Measurements from ENCODE around the gene LUC7L2.
"Not testable (repeated sequence)": the region's sequence is repeated elsewhere in the genome, so short reads cannot be mapped to it uniquely, and the experiment has no call there.

LUC7L2 gene, protein sequence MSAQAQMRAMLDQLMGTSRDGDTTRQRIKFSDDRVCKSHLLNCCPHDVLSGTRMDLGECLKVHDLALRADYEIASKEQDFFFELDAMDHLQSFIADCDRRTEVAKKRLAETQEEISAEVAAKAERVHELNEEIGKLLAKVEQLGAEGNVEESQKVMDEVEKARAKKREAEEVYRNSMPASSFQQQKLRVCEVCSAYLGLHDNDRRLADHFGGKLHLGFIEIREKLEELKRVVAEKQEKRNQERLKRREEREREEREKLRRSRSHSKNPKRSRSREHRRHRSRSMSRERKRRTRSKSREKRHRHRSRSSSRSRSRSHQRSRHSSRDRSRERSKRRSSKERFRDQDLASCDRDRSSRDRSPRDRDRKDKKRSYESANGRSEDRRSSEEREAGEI

DNA sequence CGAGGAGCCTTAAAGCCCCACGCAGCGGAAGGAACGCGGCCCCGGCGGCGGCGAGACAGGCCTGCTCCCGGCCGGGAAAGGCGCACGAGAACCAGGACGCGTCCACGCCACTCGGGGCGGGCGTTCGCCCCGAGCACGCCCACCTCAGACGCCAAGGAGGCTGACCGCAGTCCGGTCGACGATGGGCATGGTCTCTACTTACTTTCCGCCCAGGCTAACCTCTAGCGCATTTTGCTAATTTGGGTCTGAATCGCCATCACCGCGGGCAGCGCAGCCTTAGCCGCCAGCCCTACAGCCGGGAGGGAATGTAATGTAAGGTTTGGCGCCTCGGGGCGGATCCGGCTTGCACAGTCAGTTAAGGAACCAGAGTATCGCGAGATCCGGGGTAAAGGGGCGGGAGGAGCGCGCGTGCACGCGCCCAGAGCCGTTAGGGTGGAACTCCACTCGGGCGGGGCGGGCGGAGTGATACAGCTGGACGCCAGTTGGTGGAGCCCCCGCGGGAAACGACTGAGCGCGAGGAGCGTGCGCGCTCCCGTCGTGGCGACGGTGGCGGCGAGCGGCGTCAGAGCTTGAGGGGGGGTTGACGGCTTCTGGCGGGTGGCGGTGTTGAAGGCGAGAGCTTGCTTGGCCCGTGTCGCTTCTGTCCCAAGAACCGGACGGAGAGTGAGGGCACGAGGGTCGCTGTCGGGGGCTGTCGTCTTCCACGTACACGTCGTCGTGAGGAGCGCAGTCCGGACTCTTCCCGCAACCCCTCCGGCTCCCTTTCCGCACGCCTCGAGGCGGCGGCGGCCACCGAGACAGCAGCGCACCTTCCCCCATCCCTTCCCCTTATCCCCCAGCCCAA is at the start of gene LUC7L2:
Gene LUC7L2 (plus strand): TSS at position 529 of the 844 bp plus-strand sequence. CDS start 368 bp downstream, outside the sequence.
- DNase-seq (ENCODE audit: low read depth in 3 of 3, low spot score in 1 of 3): peak; percentile 98 to 99 (median 99)

DNA sequence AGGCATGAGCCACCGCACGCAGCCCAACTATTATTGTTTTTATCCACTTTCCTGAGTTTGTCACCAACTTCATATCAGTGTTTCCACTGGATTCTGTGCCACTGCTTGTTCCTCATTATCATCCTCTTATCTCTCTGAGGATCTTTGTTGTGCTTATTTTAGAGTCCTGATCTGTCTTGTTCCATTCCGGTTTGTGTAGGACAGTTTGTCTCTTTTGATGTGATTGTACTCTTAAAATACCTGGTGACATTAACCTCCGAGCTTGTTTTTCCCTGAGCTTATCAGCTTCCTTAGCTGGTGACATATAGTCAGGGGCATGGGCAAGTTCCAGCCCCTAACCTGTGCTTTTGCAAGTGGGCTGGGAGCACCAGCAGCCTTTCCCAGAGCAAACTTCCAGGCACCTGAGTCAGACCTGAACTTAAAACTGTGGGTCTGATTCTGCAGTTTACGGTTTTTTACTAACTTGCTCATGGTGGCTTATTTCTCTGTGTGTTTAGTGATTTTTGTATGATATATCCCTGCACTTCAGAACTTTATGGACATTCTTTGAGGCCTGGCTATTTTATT is 41.7 kb upstream of the LUC7L2 start:
- no peak for DNase-seq (ENCODE audit: low read depth in 3 of 3, low spot score in 1 of 3)

DNA sequence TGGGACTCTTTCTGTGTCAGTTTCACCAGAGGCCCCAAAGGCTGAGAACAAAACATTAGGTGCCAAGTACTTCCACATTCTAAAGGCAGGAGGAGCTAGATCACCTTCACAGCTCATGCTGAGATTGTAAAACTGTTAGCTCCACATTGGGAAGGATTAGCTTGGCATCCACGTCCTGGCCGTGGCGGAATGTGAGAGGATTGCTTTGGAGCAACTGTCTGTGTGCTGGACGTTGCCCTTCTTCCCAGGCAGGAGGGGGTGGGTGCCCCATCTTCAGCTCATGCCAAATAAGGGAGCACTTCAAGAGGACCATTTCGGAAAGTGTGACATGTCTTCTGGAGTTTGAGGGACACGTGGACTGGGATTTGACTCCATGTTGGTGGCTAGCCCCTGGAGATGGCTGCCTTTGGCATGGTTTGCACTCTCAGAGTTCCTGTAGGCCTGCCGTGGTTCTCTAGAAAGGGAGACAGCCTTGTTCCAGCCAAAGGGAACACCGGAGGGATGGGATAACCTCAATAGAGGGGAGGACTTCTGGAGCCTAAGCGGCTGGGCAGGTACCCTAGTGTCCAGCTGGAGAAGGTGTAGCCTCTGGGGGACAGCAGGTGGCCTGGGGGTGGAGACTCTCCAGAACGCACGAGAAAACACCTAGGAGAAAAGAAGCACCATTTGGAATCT is 38.5 kb upstream of the LUC7L2 start:
- DNase-seq (ENCODE audit: low read depth in 3 of 3, low spot score in 1 of 3): no peak

DNA sequence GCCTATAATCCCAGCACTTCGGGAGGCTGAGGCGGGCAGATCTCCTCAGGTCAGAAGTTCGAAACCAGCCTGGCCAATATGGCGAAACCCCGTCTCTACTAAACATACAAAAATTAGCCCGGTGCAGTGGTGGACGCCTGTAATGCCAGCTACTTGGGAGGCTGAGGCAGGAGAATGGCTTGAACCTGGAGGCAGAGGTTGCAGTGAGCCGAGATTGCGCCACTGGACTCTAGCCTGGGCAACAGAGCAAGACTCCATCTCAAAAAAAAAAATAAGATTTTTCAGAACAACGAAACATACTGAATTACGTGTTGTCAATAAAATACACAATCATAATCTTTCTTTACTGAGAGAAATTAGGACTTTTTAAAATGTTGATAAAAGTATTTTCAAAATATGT is 35.0 kb upstream of the LUC7L2 start:
- DNase-seq (ENCODE audit: low read depth in 3 of 3, low spot score in 1 of 3): not testable (repeated sequence)

DNA sequence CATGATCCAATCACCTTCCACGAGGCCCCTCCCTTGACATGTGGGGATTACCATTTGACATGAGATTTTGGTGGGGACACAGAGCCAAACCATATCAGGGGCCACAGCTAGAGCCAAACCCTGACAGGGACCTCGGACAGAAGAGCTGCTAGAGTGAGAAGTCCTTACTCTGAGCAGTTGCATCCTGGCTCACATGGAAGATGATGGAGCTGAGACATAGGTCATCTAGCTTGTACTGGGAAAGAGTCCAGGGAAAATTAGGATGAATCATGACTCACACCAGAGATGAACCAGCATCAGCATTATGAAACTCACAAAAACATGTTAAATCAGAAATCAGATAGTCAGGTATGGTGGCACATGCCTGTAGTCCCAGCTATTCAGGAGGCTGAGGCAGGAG is 31.3 kb upstream of the LUC7L2 start:
- no peak for DNase-seq (ENCODE audit: low read depth in 3 of 3, low spot score in 1 of 3)

DNA sequence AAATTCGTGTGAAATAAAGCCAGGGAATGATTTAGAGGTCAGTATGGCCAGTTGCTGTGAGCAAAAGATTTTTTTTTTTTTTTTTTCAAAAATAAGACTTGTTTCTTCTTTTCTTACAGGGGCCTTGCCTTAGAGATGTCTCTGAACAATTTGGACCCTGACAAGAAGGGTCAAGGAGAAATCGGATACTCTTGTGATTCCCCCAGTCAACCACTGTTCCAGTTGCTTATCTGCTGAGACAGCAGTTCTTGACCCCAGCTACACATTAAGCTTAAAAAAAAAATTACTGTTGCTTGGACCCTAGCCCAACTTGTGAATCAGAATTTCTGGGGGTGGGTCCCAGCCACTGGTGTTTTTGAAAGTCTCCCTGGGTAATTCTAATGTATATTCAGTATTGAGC is 30.6 kb upstream of the LUC7L2 start:
- DNase-seq (ENCODE audit: low read depth in 3 of 3, low spot score in 1 of 3): no peak

DNA sequence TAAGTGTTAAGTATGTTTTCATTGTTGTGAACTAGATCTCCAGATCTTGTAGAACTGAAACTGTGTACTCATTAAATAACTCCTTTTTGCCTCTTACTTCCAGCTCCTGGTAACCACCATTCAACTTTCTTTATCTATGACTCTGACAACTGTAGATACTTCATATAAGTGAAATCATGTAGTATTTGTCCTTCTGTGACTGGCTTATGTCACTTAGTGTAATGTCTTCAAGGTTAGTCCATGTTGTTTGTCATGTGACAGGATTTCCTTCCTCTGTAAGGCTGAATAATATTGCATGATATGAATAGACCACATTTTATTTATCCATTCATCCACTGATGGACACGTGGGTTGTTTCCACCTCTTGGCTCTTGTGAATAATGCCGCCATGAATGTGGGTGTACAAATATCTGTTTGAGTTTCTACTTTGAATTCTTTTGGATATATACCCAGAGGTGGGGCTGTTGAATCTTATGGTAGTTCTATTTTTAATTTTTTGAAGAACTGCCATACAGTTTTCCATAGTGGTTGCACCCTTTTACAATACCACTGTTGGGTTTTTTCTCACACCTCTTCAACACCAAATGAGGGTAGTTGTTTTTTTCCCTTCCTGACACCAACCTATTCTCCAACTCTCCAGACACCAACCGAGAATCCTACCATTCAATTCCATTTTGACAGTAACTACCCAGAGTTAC is 29.2 kb upstream of the LUC7L2 start:
- DNase-seq (ENCODE audit: low read depth in 3 of 3, low spot score in 1 of 3): no peak

DNA sequence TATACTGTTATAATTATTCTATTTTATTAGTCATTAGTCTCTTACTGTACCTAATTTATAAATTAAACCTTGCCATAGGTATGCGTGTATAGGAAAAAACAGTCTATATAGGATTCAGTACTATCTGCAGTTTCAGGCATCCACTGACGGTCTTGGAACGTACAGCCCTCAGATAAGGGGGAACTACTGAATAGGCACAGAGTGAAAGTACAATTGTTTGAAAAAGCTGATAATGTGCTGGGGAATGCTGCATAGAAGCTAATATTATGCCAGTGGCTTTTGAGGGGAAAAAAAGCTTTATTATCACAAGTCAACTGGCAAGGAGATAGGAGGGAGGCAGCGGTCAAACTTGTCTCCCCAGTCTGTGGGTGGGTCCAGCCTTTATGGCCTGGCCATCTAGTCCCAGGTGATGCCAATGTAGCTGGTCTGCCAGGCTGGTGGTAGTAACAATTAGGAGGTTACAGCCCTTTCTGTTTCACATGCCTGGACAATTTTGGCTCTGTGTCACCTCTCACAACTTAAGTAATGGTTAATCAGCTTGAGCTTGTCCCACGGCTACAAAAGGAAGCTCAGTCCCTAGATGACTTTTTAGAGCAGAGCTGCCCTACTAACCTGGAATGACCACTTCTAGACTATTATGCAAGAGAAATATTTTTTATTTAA is 26.9 kb upstream of the LUC7L2 start:
- no peak for DNase-seq (ENCODE audit: low read depth in 3 of 3, low spot score in 1 of 3)

DNA sequence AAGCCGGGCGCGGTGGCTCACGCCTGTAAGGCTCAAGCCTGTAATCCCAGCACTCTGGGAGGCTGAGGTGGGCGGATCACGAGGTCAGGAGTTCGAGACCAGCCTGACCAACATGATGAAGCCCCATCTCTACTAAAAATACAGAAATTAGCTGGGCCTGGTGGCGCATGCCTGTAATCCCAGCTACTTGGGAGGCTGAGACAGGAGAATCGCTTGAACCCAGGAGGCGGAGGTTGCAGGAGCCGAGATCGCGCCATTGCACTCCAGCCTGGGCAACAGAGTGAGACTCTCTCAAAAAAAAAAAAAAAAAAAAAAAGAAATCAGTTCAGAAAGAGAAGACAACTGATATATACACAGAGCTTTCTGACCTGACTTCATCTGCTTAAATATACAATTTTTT is 26.3 kb upstream of the LUC7L2 start:
- DNase-seq (ENCODE audit: low read depth in 3 of 3, low spot score in 1 of 3): not testable (repeated sequence)

DNA sequence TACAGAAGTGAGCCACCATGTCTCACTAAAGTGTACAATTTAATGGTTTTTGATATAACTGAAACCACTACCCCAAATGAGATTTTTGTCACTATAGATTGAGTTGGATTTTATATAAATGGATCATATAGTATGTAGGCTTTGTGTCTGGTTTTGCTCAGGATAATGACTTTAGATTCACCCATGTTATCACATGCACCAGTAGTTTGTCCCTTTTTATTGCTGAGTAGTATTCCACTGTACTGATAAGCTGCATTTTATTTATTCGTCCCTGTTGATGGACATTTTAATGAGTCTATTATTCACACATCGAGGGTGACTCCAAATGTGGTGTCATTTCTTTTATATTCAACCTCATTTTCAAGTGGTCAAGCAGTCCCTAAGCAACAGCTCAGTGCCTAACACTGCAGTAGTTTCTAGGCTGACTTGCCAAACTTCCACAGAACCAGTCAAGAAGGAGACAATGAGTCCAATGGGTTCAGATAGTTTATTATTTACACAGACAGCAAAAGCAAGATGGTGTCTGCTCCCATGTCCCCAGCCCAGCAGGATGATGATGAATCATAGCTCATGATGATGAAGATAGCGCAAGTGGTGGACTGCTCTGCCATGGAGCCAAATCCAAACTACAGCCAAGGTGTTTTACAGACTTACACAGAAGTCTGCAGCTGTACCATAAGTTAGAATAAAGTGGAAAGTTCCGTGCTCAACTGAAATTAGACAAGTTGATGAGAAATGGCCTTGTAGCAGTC is 25.1 kb upstream of the LUC7L2 start:
- DNase-seq (ENCODE audit: low read depth in 3 of 3, low spot score in 1 of 3): no peak

DNA sequence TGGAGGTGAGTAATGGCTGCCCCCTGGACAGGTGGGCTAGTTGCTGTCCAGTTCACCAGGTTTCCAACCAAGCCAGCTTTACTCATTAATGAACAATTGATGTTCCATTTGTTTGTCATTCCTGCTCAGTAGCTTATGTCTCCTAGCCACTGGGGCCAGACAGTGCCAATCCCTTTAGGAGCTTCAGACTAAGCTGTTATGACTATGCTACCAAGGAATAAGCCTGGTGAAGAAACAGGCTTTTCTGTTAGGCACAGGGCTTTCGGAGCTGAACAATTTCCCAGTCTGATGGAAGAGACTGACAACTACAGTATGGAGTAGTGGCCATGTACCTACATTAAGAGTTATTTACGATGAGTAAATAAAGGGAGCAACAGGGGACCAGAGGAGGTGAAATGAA is 20.7 kb upstream of the LUC7L2 start:
- DNase-seq (ENCODE audit: low read depth in 3 of 3, low spot score in 1 of 3): no peak

DNA sequence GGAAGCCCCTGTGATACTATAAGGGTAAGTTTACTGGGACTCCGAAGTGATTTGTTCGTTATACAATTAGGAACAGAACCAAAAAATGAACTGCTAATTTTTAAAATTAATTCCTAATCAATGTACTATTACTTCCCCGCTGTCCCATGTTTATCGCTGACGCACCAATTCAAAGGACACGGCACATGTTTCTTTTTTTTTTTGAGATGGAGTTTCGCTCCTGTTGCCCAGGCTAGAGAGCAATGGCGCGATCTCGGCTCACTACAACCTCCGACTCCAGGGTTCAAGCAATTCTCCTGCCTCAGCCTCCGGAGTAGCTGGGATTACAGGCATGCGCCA is 20.0 kb upstream of the LUC7L2 start:
- DNase-seq (ENCODE audit: low read depth in 3 of 3, low spot score in 1 of 3): no peak

DNA sequence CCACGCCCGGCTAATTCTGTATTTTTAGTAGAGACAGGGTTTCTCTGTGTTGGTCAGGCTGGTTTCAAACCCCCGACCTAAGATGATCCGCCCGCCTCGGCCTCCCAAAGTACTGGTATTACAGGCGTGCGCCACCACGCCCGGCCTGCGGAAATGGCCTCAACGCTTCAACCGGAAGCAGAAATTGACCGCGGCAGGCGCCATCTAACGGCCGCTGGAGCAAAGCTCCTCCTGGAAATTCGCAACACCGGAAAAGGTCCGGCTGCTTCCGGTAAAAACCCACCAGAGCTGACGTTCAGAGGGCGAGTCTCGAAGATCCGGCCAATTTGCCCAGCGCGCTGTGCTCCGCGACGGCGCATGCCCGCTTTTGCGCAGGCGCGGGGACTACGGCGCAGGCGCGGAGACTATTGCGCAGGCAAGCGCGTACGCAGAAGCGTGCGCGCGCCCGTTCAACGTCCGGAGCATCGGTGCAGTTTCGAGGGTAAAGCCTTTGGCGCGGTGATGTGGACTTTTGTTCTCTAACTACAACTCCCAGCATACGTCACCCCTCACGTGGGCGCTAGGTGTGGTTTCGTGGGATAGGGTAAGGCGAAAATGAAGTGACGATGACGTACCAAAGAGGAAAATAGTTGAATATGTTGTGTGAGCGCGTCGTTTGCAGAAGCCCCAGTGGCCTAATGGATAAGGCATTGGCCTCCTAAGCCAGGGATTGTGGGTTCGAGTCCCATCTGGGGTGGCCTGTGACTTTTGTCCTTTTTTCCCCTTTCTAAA is 19.5 kb upstream of the LUC7L2 start:
- DNase-seq (ENCODE audit: low read depth in 3 of 3, low spot score in 1 of 3): peak; percentile 94 to 96 (median 96)

DNA sequence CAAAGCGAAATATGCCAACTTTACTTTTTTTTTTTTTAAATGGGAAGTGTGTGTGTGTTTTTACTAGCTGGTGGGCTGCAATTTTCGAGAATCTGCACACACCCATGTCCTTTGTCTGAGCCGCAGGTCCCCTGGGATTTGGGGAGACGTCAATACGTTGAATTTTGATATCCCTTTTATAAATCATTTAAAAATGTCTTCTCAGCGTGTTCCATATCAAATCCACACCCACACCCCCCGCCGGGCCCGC is 19.0 kb upstream of the LUC7L2 start:
- peak in 1 of 3 donors; percentile 57 for DNase-seq (ENCODE audit: low read depth in 3 of 3, low spot score in 1 of 3)

DNA sequence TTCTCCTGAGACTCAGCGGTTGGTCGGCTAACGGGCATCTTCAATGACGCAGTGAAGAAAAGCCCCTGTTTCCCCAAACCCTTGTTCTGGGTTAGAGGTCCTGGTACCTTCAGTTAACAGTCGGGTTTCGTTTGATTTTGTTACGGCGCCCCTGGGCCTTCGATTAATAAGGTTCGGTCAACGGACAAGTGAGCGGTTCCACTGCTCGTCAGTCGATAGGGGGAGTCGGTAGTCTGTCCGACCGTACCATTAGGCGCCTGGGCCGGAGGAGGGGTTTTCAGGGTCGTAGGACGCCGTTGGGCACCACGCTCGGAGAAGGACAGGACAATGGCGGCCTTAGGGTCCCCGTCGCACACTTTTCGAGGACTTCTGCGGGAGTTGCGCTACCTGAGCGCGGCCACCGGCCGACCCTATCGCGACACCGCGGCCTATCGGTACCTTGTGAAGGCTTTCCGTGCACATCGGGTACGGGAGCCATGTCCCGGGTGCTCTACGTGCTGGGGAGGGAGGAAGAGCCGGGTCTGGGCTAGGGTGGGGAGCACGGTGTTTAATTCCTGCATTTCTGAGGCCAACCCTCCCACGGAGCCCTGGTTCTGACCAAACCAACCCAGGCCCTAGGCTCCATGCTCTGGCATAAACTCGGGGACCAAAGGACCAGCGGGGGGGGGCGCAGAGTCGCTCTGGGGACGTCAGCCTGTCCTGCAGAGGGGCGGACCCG is 18.5 kb upstream of the LUC7L2 start, which contains the start of gene FMC1:
Gene FMC1 (plus strand): TSS at position 280 of the 718 bp plus-strand sequence. CDS start 48 bp downstream, at position 328.
- DNase-seq (ENCODE audit: low read depth in 3 of 3, low spot score in 1 of 3): peak; percentile 58 to 62 (median 61)

DNA sequence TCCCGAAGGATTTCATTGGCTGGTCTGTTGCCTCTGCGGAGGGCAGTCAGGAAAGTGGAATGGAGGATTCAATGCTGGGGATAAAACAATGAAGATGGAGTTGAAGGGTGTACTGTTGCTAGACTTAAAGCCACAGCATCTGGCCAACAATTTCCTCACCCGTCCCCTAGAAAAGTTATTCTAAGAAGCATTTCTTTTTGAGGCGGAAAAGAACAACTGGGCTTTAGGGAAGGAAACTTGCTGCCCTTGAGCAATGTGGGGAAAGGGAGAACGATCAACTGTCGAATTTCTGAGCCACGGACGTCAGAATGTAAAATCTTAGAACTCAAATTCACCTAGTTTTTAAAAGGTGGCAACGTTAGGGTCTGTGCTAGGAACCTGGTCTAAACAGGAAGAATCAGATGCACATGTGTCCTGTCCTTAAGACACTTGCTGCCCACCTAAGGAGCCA is 17.9 kb upstream of the LUC7L2 start:
- no peak for DNase-seq (ENCODE audit: low read depth in 3 of 3, low spot score in 1 of 3)

DNA sequence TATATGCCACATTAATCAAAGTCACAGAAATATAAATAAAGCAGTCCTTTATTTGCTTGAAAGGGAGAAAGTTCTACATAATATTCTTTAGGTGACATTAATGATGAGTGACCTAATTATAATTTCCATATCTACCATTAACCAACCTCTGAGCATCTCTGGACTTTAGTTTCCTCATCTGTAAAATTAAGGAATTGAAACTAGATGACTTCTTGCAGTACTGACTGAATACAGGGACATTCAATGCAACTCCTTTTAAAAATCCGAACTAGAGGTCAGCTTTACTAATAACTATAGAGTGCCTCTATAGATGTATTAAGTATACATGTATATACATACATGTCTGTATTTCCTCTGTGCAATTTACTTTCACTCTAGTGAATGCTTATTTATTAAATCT is 14.7 kb upstream of the LUC7L2 start:
- no peak for DNase-seq (ENCODE audit: low read depth in 3 of 3, low spot score in 1 of 3)

DNA sequence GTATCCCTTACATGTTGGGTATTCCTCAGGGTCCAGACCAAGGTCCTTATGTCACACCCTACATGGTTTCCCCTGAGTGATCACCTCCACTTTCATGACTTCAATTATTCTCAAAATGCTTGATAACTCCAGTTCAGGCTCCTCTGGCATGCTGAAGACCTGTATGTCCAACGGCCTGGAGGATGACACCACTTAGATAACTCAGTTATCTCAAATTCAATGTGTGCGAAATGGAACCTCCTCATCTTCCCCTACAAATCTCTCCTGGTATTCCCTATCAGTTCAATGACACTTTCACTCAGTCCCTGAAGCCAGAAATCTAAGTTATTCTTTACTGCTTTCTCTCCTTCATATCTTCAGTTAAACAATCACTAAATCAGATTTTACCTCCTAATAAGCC is 8.7 kb upstream of the LUC7L2 start:
- DNase-seq (ENCODE audit: low read depth in 3 of 3, low spot score in 1 of 3): no peak
